ENCODE measurements around the gene CHCHD4. TPM values are rescaled to one million over a fixed set of nuclear protein-coding genes. Genes with fewer than 3 reads are reported as not detected.

CHCHD4 gene
- total and polyA plus RNA-seq, 4 donors, result 12.1 to 18.1 (median 15.0) TPM

GRCh38 chr3:14138109-14138877, 13.6 kb upstream of the CHCHD4 start:
- Histone ChIP-seq H3K36me3 (ENCODE audit: control insufficient read depth, insufficient read depth, low read length) (peaks cover 85% of the 10 kb centered on the region), H3K9me3 (ENCODE audit: control insufficient read depth, insufficient read depth, low read length) (no peaks in the 10 kb centered on the region), H3K27me3 (ENCODE audit: control insufficient read depth, insufficient read depth, low read length) (no peaks in the 10 kb centered on the region), H3K27ac (ENCODE audit: low read depth, low read length) (no peak overlapping the region), H3K4me1 (ENCODE audit: control insufficient read depth, insufficient read depth, low read length) (peaks cover 6% of the 10 kb centered on the region), H3K4me3 (ENCODE audit: low read depth, low read length) (no peak overlapping the region)
- WGBS (ENCODE audit: insufficient coverage), result 94% methylated on average over 16 of the region's 16 CpGs
- no peak for DNase-seq (ENCODE audit: low read depth in 4 of 6, low spot score in 6 of 6)

DNA sequence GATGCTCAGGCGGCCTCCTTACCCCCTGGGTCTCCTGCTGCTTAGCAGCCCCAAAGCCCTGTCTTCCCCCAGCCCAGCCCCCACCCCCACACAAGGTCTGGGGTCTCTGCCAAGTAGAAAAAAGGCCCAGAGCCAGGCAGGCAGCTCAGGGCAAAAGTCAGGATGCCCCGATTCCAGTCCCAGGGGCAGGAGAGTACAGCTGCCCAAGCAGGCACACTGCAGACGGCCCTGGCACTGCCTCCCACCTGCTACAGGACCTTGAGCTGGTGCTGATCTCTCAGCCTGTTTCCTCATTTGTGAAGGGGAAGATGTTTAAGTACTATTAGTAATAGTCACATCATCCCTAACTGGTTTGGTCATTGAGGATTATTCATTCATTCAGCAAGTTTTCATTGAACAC, 12.8 kb upstream of the CHCHD4 start:
- DNase-seq (ENCODE audit: low read depth in 4 of 6, low spot score in 6 of 6), result peak in 1 of 6 donors; percentile 29
- no peak overlapping the region for H3K27ac ChIP-seq (ENCODE audit: low read depth, low read length)
- no peak overlapping the region for H3K4me3 ChIP-seq (ENCODE audit: low read depth, low read length)
- peaks cover 6% of the 10 kb centered on the region for H3K4me1 ChIP-seq (ENCODE audit: control insufficient read depth, insufficient read depth, low read length)
- no peaks in the 10 kb centered on the region for H3K27me3 ChIP-seq (ENCODE audit: control insufficient read depth, insufficient read depth, low read length)
- 44% methylated on average over 3 of the region's 3 CpGs for WGBS (ENCODE audit: insufficient coverage)
- H3K9me3 ChIP-seq (ENCODE audit: control insufficient read depth, insufficient read depth, low read length), result no peaks in the 10 kb centered on the region
- H3K36me3 ChIP-seq (ENCODE audit: control insufficient read depth, insufficient read depth, low read length), result peaks cover 91% of the 10 kb centered on the region

- no peak overlapping the region for H3K27ac ChIP-seq (ENCODE audit: low read depth, low read length)
- peaks cover 92% of the 10 kb centered on the region for H3K36me3 ChIP-seq (ENCODE audit: control insufficient read depth, insufficient read depth, low read length)
- H3K4me1 ChIP-seq (ENCODE audit: control insufficient read depth, insufficient read depth, low read length), result peaks cover 6% of the 10 kb centered on the region
- no peak overlapping the region for H3K4me3 ChIP-seq (ENCODE audit: low read depth, low read length)
- H3K27me3 ChIP-seq (ENCODE audit: control insufficient read depth, insufficient read depth, low read length), result no peaks in the 10 kb centered on the region
- no CpG with 5 or more reads among the region's 3 CpGs for WGBS (ENCODE audit: insufficient coverage)
- no peak for DNase-seq (ENCODE audit: low read depth in 4 of 6, low spot score in 6 of 6)
- H3K9me3 ChIP-seq (ENCODE audit: control insufficient read depth, insufficient read depth, low read length), result no peaks in the 10 kb centered on the region
These were observed 12.3 kb upstream of the CHCHD4 start for GRCh38 chr3:14137004-14137403.

DNA sequence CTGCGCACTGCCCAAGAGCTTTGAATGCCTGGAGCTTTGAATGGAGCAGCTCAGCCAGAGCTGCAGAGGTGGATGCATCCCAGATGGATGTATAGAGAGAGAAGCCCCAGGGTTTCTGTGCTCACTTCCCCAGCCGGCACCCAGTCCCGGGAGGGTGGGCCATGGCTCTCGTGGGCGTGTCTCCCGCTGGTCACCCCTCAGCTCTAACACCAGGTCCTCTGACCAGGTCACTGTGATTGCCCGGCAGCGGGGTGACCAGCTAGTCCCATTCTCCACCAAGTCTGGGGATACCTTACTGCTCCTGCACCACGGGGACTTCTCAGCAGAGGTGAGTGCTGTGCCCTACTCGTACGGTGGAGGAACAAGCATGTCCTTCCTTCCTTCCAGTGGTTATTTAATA, 10.9 kb upstream of the CHCHD4 start:
- 92% methylated on average over 9 of the region's 11 CpGs for WGBS (ENCODE audit: insufficient coverage)
- H3K27ac ChIP-seq (ENCODE audit: low read depth, low read length), result no peak overlapping the region

GRCh38 chr3:14134291-14134690, 9.6 kb upstream of the CHCHD4 start:
- no peak overlapping the region for H3K27ac ChIP-seq (ENCODE audit: low read depth, low read length)
- H3K9me3 ChIP-seq (ENCODE audit: control insufficient read depth, insufficient read depth, low read length), result no peaks in the 10 kb centered on the region
- 93% methylated on average over 6 of the region's 6 CpGs for WGBS (ENCODE audit: insufficient coverage)
- peaks cover 6% of the 10 kb centered on the region for H3K4me1 ChIP-seq (ENCODE audit: control insufficient read depth, insufficient read depth, low read length)
- no peaks in the 10 kb centered on the region for H3K27me3 ChIP-seq (ENCODE audit: control insufficient read depth, insufficient read depth, low read length)
- H3K4me3 ChIP-seq (ENCODE audit: low read depth, low read length), result no peak overlapping the region
- H3K36me3 ChIP-seq (ENCODE audit: control insufficient read depth, insufficient read depth, low read length), result peaks cover 93% of the 10 kb centered on the region
- no peak for DNase-seq (ENCODE audit: low read depth in 4 of 6, low spot score in 6 of 6)

More for the DNA sequence above, 10.9 kb upstream of the CHCHD4 start:
- no peaks in the 10 kb centered on the region for H3K9me3 ChIP-seq (ENCODE audit: control insufficient read depth, insufficient read depth, low read length)
- peaks cover 92% of the 10 kb centered on the region for H3K36me3 ChIP-seq (ENCODE audit: control insufficient read depth, insufficient read depth, low read length)
- DNase-seq (ENCODE audit: low read depth in 4 of 6, low spot score in 6 of 6), result no peak
- no peaks in the 10 kb centered on the region for H3K27me3 ChIP-seq (ENCODE audit: control insufficient read depth, insufficient read depth, low read length)
- H3K4me3 ChIP-seq (ENCODE audit: low read depth, low read length), result no peak overlapping the region
- H3K4me1 ChIP-seq (ENCODE audit: control insufficient read depth, insufficient read depth, low read length), result peaks cover 6% of the 10 kb centered on the region

DNA sequence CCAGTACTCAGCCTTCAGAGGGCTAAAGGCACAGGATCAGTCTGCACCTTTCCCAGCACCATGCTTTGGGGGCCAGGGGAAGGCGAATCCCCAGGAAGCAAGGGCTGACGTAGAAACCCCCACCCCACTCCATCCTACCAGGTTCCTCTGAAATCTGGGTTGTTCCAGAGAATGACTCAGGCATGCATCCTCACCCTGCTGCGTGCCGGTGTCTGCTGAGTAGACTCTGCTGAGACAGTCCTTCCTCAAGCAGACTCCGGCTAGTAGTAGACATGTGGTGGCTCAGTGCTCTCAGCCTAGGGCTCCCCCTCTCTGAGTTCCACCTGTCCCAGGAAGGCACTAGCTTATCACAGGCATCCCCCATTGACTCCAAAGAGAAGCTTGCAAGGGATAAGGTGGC, 9.2 kb upstream of the CHCHD4 start:
- Histone ChIP-seq H3K9me3 (ENCODE audit: control insufficient read depth, insufficient read depth, low read length) (no peaks in the 10 kb centered on the region), H3K4me3 (ENCODE audit: low read depth, low read length) (no peak overlapping the region), H3K4me1 (ENCODE audit: control insufficient read depth, insufficient read depth, low read length) (peaks cover 6% of the 10 kb centered on the region), H3K27ac (ENCODE audit: low read depth, low read length) (no peak overlapping the region), H3K27me3 (ENCODE audit: control insufficient read depth, insufficient read depth, low read length) (no peaks in the 10 kb centered on the region), H3K36me3 (ENCODE audit: control insufficient read depth, insufficient read depth, low read length) (peaks cover 90% of the 10 kb centered on the region)
- WGBS (ENCODE audit: insufficient coverage), result 98% methylated on average over 5 of the region's 5 CpGs
- DNase-seq (ENCODE audit: low read depth in 4 of 6, low spot score in 6 of 6), result no peak

DNA sequence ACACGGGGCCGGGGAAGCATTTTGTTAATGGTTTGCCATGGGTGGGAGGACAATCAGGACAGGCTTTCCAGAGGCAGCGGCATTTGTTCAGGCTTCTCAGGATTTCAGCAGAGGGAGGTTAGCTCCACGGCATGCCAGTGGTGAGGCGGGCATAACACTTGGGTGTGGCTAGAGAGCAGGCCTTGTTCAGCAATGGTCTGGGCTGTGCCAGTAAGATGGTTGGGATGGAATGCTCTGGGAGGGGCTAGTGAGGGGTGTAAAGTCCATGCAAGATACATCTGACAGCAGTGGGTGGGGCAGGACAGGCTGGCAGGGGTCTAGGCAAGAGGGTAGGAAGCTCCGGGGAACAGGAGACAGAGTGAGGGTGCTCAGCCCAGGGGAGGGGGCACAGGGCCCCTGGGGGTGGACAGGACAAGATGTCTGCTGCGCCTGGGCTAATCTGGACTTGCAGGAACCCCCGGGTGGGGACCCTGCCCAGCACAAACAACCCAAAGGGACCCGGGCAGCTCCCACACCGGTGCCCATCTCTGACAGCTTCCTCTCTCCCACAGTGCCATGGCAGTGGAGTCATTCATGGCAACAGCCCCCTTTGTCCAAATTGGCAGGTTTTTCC, 8.6 kb upstream of the CHCHD4 start:
- Histone ChIP-seq H3K4me3 (ENCODE audit: low read depth, low read length) (no peak overlapping the region), H3K27me3 (ENCODE audit: control insufficient read depth, insufficient read depth, low read length) (no peaks in the 10 kb centered on the region), H3K27ac (ENCODE audit: low read depth, low read length) (no peak overlapping the region), H3K4me1 (ENCODE audit: control insufficient read depth, insufficient read depth, low read length) (peaks cover 6% of the 10 kb centered on the region), H3K36me3 (ENCODE audit: control insufficient read depth, insufficient read depth, low read length) (peaks cover 85% of the 10 kb centered on the region), H3K9me3 (ENCODE audit: control insufficient read depth, insufficient read depth, low read length) (no peaks in the 10 kb centered on the region)
- WGBS (ENCODE audit: insufficient coverage), result 94% methylated on average over 10 of the region's 10 CpGs
- no peak for DNase-seq (ENCODE audit: low read depth in 4 of 6, low spot score in 6 of 6)

GRCh38 chr3:14132689-14133088, 8.0 kb upstream of the CHCHD4 start:
- Histone ChIP-seq H3K36me3 (ENCODE audit: control insufficient read depth, insufficient read depth, low read length) (peaks cover 87% of the 10 kb centered on the region), H3K9me3 (ENCODE audit: control insufficient read depth, insufficient read depth, low read length) (no peaks in the 10 kb centered on the region), H3K27me3 (ENCODE audit: control insufficient read depth, insufficient read depth, low read length) (no peaks in the 10 kb centered on the region), H3K27ac (ENCODE audit: low read depth, low read length) (no peak overlapping the region), H3K4me1 (ENCODE audit: control insufficient read depth, insufficient read depth, low read length) (peaks cover 6% of the 10 kb centered on the region), H3K4me3 (ENCODE audit: low read depth, low read length) (no peak overlapping the region)
- no peak for DNase-seq (ENCODE audit: low read depth in 4 of 6, low spot score in 6 of 6)
- WGBS (ENCODE audit: insufficient coverage), result 97% methylated on average over 6 of the region's 6 CpGs

- 95% methylated on average over 8 of the region's 8 CpGs for WGBS (ENCODE audit: insufficient coverage)
- H3K4me1 ChIP-seq (ENCODE audit: control insufficient read depth, insufficient read depth, low read length), result peaks cover 2% of the 10 kb centered on the region
These were observed 7.5 kb upstream of the CHCHD4 start for GRCh38 chr3:14132120-14132519.

GRCh38 chr3:14131134-14131533, 6.5 kb upstream of the CHCHD4 start:
- Histone ChIP-seq H3K4me1 (ENCODE audit: control insufficient read depth, insufficient read depth, low read length) (peaks cover 5% of the 10 kb centered on the region), H3K9me3 (ENCODE audit: control insufficient read depth, insufficient read depth, low read length) (no peaks in the 10 kb centered on the region), H3K36me3 (ENCODE audit: control insufficient read depth, insufficient read depth, low read length) (peaks cover 78% of the 10 kb centered on the region), H3K4me3 (ENCODE audit: low read depth, low read length) (no peak overlapping the region), H3K27me3 (ENCODE audit: control insufficient read depth, insufficient read depth, low read length) (no peaks in the 10 kb centered on the region), H3K27ac (ENCODE audit: low read depth, low read length) (no peak overlapping the region)
- WGBS (ENCODE audit: insufficient coverage), result 97% methylated on average over 5 of the region's 5 CpGs
- DNase-seq (ENCODE audit: low read depth in 4 of 6, low spot score in 6 of 6), result no peak

More at GRCh38 chr3:14132120-14132519, 7.5 kb upstream of the CHCHD4 start:
- no peak for DNase-seq (ENCODE audit: low read depth in 4 of 6, low spot score in 6 of 6)
- Histone ChIP-seq H3K4me3 (ENCODE audit: low read depth, low read length) (no peak overlapping the region), H3K27ac (ENCODE audit: low read depth, low read length) (no peak overlapping the region), H3K9me3 (ENCODE audit: control insufficient read depth, insufficient read depth, low read length) (no peaks in the 10 kb centered on the region), H3K36me3 (ENCODE audit: control insufficient read depth, insufficient read depth, low read length) (peaks cover 86% of the 10 kb centered on the region), H3K27me3 (ENCODE audit: control insufficient read depth, insufficient read depth, low read length) (no peaks in the 10 kb centered on the region)
